ENCODE data around the gene RNF103.

RNF103 gene

GRCh38 chr2:86562922-86563649 lies 60.6 kb downstream of the RNF103 start, which contains the start of gene CHMP3 (continued):
- TF ChIP-seq SP7 (tag by site-specific recombination; IDR thresholded peaks at IDR 0.05) (peak; percentile 62; the same call in 1 of the 2 replicates), ZNF148 (tag by site-specific recombination; IDR thresholded peaks at IDR 0.05; ENCODE audit: borderline replicate concordance) (no peak), PATZ1 (tag by site-specific recombination; IDR thresholded peaks at IDR 0.05) (peak; percentile 90), PRDM10 (tag by site-specific recombination; IDR thresholded peaks at IDR 0.05) (peak; percentile 100), ZNF580 (tag by site-specific recombination; IDR thresholded peaks at IDR 0.05) (peak; percentile 60), FEZF1 (tag by site-specific recombination; IDR thresholded peaks at IDR 0.05) (no peak), REPIN1 (tag by site-specific recombination; IDR thresholded peaks at IDR 0.05; ENCODE audit: low read depth) (peak; percentile 45; the same call in 1 of the 2 replicates), ZBTB20 (tag by site-specific recombination; IDR thresholded peaks at IDR 0.05) (peak; percentile 24; the same call in 1 of the 2 replicates), KLF7 (tag by site-specific recombination; IDR thresholded peaks at IDR 0.05; ENCODE audit: borderline replicate concordance) (peak; percentile 83; the same call in 1 of the 2 replicates), SCRT2 (tag by site-specific recombination; IDR thresholded peaks at IDR 0.05) (peak; percentile 30; the same call in 1 of the 2 replicates), ZBTB21 (tag by site-specific recombination; IDR thresholded peaks at IDR 0.05) (peak; percentile 53; the same call in 1 of the 2 replicates), ZNF248 (tag by site-specific recombination; IDR thresholded peaks at IDR 0.05) (no peak), ZNF513 (tag by site-specific recombination; IDR thresholded peaks at IDR 0.05) (peak; percentile 37; the same call in 1 of the 2 replicates), KLF8 (tag by site-specific recombination; IDR thresholded peaks at IDR 0.05) (peak; percentile 94; the same call in 1 of the 2 replicates), KLF9 (tag by site-specific recombination; IDR thresholded peaks at IDR 0.05; ENCODE audit: low read depth) (peak; percentile 70), ZNF416 (tag by site-specific recombination; IDR thresholded peaks at IDR 0.05) (no peak), ATF2 (tag by site-specific recombination; IDR thresholded peaks at IDR 0.05; ENCODE audit: low read depth) (peak; percentile 99), EGR2 (tag by site-specific recombination; IDR thresholded peaks at IDR 0.05; ENCODE audit: low read depth) (peak; percentile 56; the same call in 1 of the 2 replicates), BCL11A (tag by site-specific recombination; IDR thresholded peaks at IDR 0.05; ENCODE audit: low read depth) (no peak), ELK4 (IDR thresholded peaks at IDR 0.05; ENCODE audit: borderline replicate concordance, low read depth, low read length) (peak; percentile 95), KLF16 (tag by site-specific recombination; IDR thresholded peaks at IDR 0.05) (peak; percentile 80), GLIS1 (tag by site-specific recombination; IDR thresholded peaks at IDR 0.05) (0 out of 2 replicates have a peak, but pooled peaks have one; percentile 14), SP3 (tag by site-specific recombination; IDR thresholded peaks at IDR 0.05) (peak; percentile 91), ZBTB26 (tag by site-specific recombination; optimal IDR thresholded peaks at IDR 0.05) (peak; percentile 47)

All from HEK293 (cell line).